LoVo (cell line): ENCODE results near the gene MRPS6.

ENCODE experiments used
- DNase-seq: peaks from one replicate; pipeline ENCODE4 v3.0.0-alpha.2; 2016; ENCODE audit warnings: low spot score

Gene MRPS6

GRCh38 chr21:34073032-34073748 is at the start of gene MRPS6, which contains the start of gene SLC5A3:
TSS of gene MRPS6 (plus strand) at chr21:34073578. CDS start at chr21:34073701, 123 bp downstream.
TSS of gene SLC5A3 (plus strand) at chr21:34073578. CDS start at chr21:34095199, 21,621 bp downstream.
- DNase-seq: peak; percentile 90

GRCh38 chr21:34023691-34024373 is 49.5 kb upstream of the MRPS6 start:
- DNase-seq: no peak

- DNase-seq: no peak
These were observed 49.0 kb upstream of the MRPS6 start for GRCh38 chr21:34024374-34024693.

GRCh38 chr21:34027721-34028461 is 45.5 kb upstream of the MRPS6 start:
- no peak for DNase-seq

- no peak for DNase-seq
These were observed 43.4 kb upstream of the MRPS6 start for GRCh38 chr21:34029743-34030528.

GRCh38 chr21:34031835-34032370 is 41.5 kb upstream of the MRPS6 start:
- peak; percentile 74 for DNase-seq

GRCh38 chr21:34034369-34035014 is 38.9 kb upstream of the MRPS6 start:
- no peak for DNase-seq

GRCh38 chr21:34035619-34036354 is 37.6 kb upstream of the MRPS6 start:
- DNase-seq: no peak

- DNase-seq: no peak
These were observed 36.2 kb upstream of the MRPS6 start for GRCh38 chr21:34037009-34037795.

- no peak for DNase-seq
These were observed 33.5 kb upstream of the MRPS6 start for GRCh38 chr21:34039678-34040382.

GRCh38 chr21:34042735-34043134 is 30.6 kb upstream of the MRPS6 start:
- no peak for DNase-seq

GRCh38 chr21:34043333-34043732 is 30.0 kb upstream of the MRPS6 start:
- DNase-seq: no peak

GRCh38 chr21:34046917-34047316 is 26.5 kb upstream of the MRPS6 start:
- no peak for DNase-seq

GRCh38 chr21:34047835-34048234 is 25.5 kb upstream of the MRPS6 start:
- DNase-seq: no peak

- DNase-seq: no peak
These were observed 21.2 kb upstream of the MRPS6 start for GRCh38 chr21:34052171-34052570.

GRCh38 chr21:34054259-34054658 is 19.1 kb upstream of the MRPS6 start:
- DNase-seq: no peak

- DNase-seq: no peak
These were observed 17.8 kb upstream of the MRPS6 start for GRCh38 chr21:34055615-34056014.

GRCh38 chr21:34061983-34062382 is 11.4 kb upstream of the MRPS6 start:
- DNase-seq: no peak

GRCh38 chr21:34065027-34065426 is 8.4 kb upstream of the MRPS6 start:
- DNase-seq: no peak
